ENCODE results near the gene ABCC6. TPM values are rescaled to one million over a fixed set of nuclear protein-coding genes. Genes with fewer than 3 reads are reported as not detected.
A peak's percentile ranks its signal among the peaks of the same experiment; 100 is the strongest.

The ABCC6 gene
- total RNA-seq, 1 experiment from 2014 or later = not detected

DNA sequence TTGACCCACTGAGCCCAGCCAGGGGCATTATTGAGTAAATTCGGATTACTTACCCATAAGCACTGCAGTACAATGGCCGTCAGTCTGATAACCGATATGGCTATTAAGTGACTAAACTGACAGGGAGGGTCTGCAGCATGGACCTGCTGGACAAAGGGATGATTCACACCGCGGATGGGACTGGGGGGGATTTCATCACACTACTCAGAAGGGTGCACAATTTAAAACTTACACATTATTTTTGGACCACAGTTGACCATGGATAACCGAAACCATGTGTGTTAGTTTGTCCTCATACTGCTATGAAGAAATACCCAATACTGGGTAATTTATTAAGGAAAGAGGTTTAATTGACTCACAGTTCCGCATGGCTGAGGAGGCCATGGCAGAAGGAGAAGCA lies 106.5 kb downstream of the ABCC6 start:
- Histone ChIP-seq H3K36me3 (ENCODE audit: insufficient read depth, low read length) (peaks cover 68% of the 10 kb centered on the region), H3K27ac (ENCODE audit: low read length) (no peak overlapping the region)
- DNase-seq = no peak

DNA sequence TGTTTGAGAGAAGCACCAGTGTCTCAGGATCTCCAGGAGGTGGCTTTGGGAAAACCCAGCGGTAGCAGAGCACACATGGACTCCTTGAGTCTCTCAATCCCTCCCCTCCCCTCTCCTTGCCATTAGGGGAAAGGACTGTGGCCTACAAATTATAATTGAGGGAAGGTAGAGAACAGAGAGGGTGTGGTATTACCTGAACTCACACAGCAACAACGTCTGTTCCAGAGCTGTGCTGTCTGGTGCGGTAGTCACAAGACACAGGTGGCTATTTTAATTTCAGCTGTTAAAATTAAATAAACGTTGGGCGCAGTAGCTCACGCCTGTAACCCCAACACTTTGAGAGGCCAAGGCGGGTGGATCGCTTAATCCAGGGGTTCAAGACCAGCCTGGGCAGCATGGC lies 110.2 kb downstream of the ABCC6 start:
- no peaks in the 10 kb centered on the region for H3K9me2 ChIP-seq (replicated peaks; ENCODE audit: insufficient read depth, low read length)
- no peak overlapping the region for H3K4me2 ChIP-seq (ENCODE audit: low read depth, low read length, poor library complexity, severe bottlenecking)
- no peak overlapping the region for H2AFZ ChIP-seq (ENCODE audit: low read length)
- H3K79me2 ChIP-seq (ENCODE audit: low read length) = 0 out of 2 replicates have a peak, but pooled peaks cover 2% of the 10 kb centered on the region
- no peaks in the 10 kb centered on the region for H4K20me1 ChIP-seq (ENCODE audit: insufficient read depth, low read depth, low read length)
- H3K27ac ChIP-seq (ENCODE audit: low read length) = no peak overlapping the region
- DNase-seq = no peak
- no peak overlapping the region for H3K4me3 ChIP-seq (ENCODE audit: low read length)
- H3K9ac ChIP-seq (ENCODE audit: low read length) = no peak overlapping the region
- H3K27me3 ChIP-seq (ENCODE audit: low read length) = no peaks in the 10 kb centered on the region
- no peaks in the 10 kb centered on the region for H3K4me1 ChIP-seq (ENCODE audit: low read length)
- peaks cover 81% of the 10 kb centered on the region for H3K36me3 ChIP-seq (ENCODE audit: insufficient read depth, low read length)
- peaks cover 6% of the 10 kb centered on the region; the same call in 1 of the 2 replicates for H3K9me3 ChIP-seq (ENCODE audit: low read length)

More for the DNA sequence above, 106.5 kb downstream of the ABCC6 start:
- Histone ChIP-seq H3K4me2 (ENCODE audit: low read depth, low read length, poor library complexity, severe bottlenecking) (no peak overlapping the region), H3K4me3 (ENCODE audit: low read length) (no peak overlapping the region), H3K4me1 (ENCODE audit: low read length) (no peaks in the 10 kb centered on the region), H3K9me3 (ENCODE audit: low read length) (peaks cover 10% of the 10 kb centered on the region; the same call in 1 of the 2 replicates), H4K20me1 (ENCODE audit: insufficient read depth, low read depth, low read length) (no peaks in the 10 kb centered on the region), H3K79me2 (ENCODE audit: low read length) (0 out of 2 replicates have a peak, but pooled peaks cover 3% of the 10 kb centered on the region), H3K27me3 (ENCODE audit: low read length) (no peaks in the 10 kb centered on the region), H2AFZ (ENCODE audit: low read length) (no peak overlapping the region), H3K9ac (ENCODE audit: low read length) (no peak overlapping the region), H3K9me2 (replicated peaks; ENCODE audit: insufficient read depth, low read length) (no peaks in the 10 kb centered on the region)

DNA sequence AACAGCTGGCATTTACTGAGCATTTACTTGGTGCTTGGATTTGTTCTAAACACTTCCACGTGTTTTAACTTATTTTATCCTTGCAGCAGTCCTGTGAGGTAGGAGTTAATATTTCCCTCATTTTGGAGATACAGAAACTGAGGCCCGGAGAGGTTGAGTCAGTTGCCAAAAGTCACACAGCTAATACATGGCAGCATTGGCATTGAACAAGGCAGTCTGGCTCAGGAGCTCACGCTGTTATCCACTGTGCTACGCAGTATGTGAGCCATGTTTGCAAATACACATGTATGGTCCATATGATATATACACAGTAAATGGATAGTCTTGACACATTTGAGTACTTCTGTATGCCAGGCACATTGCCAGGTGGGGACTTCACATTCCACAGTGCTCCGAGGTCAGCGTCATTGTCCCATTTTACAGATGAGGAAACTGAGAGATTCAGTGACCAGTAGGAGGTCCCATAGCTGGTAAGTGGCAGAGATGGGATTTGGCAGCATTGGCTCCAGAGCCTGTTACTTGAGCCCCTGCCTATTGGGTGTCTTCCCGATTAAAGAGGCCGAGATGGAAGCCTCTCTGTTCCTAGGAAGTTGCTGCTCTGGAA lies 110.7 kb downstream of the ABCC6 start:
- no peak overlapping the region for H2AFZ ChIP-seq (ENCODE audit: low read length)
- no peaks in the 10 kb centered on the region for H3K4me1 ChIP-seq (ENCODE audit: low read length)
- H3K4me3 ChIP-seq (ENCODE audit: low read length) = no peak overlapping the region
- no peaks in the 10 kb centered on the region for H3K27me3 ChIP-seq (ENCODE audit: low read length)
- no peaks in the 10 kb centered on the region for H3K9me2 ChIP-seq (replicated peaks; ENCODE audit: insufficient read depth, low read length)
- peaks cover 76% of the 10 kb centered on the region for H3K36me3 ChIP-seq (ENCODE audit: insufficient read depth, low read length)
- no peak overlapping the region for H3K9ac ChIP-seq (ENCODE audit: low read length)
- H3K9me3 ChIP-seq (ENCODE audit: low read length) = peaks cover 4% of the 10 kb centered on the region; the same call in 1 of the 2 replicates
- no peak overlapping the region for H3K4me2 ChIP-seq (ENCODE audit: low read depth, low read length, poor library complexity, severe bottlenecking)
- no peak overlapping the region for H3K27ac ChIP-seq (ENCODE audit: low read length)
- H3K79me2 ChIP-seq (ENCODE audit: low read length) = no peaks in the 10 kb centered on the region
- DNase-seq = no peak
- H4K20me1 ChIP-seq (ENCODE audit: insufficient read depth, low read depth, low read length) = no peaks in the 10 kb centered on the region

DNA sequence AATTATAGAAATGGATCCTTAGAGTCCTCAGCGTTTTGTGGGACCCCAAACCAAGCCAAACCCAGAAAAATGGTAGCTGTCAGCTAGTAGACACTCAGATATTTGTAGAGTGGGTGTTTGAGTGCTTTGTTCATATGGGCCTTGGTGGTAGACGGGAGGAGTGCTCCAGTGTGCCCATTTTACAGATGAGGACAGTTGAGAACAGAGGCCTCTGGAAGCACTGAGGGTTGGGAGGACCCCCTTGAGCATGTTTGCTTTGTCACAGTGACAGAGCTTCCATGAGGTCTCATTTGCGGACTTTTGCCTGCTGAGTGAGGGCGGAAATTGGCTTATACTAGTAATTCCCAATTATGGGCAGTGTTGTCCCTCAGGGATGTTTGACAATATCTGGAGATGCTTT lies 111.7 kb downstream of the ABCC6 start:
- no peak overlapping the region for H3K4me2 ChIP-seq (ENCODE audit: low read depth, low read length, poor library complexity, severe bottlenecking)
- no peak for DNase-seq
- no peaks in the 10 kb centered on the region for H3K9me2 ChIP-seq (replicated peaks; ENCODE audit: insufficient read depth, low read length)
- H3K36me3 ChIP-seq (ENCODE audit: insufficient read depth, low read length) = peaks cover 67% of the 10 kb centered on the region
- no peak overlapping the region for H2AFZ ChIP-seq (ENCODE audit: low read length)
- no peak overlapping the region for H3K9ac ChIP-seq (ENCODE audit: low read length)
- no peaks in the 10 kb centered on the region for H3K79me2 ChIP-seq (ENCODE audit: low read length)
- no peak overlapping the region for H3K27ac ChIP-seq (ENCODE audit: low read length)
- H3K4me3 ChIP-seq (ENCODE audit: low read length) = no peak overlapping the region
- peaks cover 5% of the 10 kb centered on the region for H3K4me1 ChIP-seq (ENCODE audit: low read length)
- H3K9me3 ChIP-seq (ENCODE audit: low read length) = no peaks in the 10 kb centered on the region; the same call in 1 of the 2 replicates
- H3K27me3 ChIP-seq (ENCODE audit: low read length) = no peaks in the 10 kb centered on the region
- H4K20me1 ChIP-seq (ENCODE audit: insufficient read depth, low read depth, low read length) = no peaks in the 10 kb centered on the region

DNA sequence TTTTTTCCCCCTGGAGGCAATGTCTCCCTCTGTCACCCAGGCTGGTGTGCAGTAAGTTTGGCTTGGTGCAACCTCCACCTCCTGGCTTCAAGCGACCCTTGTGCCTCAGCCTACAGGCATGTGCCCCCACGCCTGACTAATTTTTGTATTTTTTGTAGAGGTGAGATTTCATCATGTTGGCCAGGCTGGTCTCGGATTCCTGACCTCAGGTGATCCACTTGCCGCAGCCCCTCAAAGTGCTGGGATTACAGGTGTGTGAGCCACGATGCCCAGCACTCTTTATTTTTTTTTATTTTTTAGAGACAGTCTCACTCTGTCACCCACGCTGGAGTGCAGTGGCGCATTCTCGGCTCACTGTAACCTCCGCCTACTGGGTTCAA lies 113.2 kb downstream of the ABCC6 start:
- Histone ChIP-seq H3K9me3 (ENCODE audit: low read length) (no peaks in the 10 kb centered on the region), H3K9ac (ENCODE audit: low read length) (no peak overlapping the region), H4K20me1 (ENCODE audit: insufficient read depth, low read depth, low read length) (no peaks in the 10 kb centered on the region), H3K27ac (ENCODE audit: low read length) (no peak overlapping the region), H3K27me3 (ENCODE audit: low read length) (no peaks in the 10 kb centered on the region), H3K4me1 (ENCODE audit: low read length) (peaks cover 20% of the 10 kb centered on the region), H3K36me3 (ENCODE audit: insufficient read depth, low read length) (peaks cover 54% of the 10 kb centered on the region), H3K4me3 (ENCODE audit: low read length) (no peak overlapping the region), H3K79me2 (ENCODE audit: low read length) (no peaks in the 10 kb centered on the region), H3K9me2 (replicated peaks; ENCODE audit: insufficient read depth, low read length) (no peaks in the 10 kb centered on the region), H2AFZ (ENCODE audit: low read length) (no peak overlapping the region), H3K4me2 (ENCODE audit: low read depth, low read length, poor library complexity, severe bottlenecking) (no peak overlapping the region)
- no peak for DNase-seq

DNA sequence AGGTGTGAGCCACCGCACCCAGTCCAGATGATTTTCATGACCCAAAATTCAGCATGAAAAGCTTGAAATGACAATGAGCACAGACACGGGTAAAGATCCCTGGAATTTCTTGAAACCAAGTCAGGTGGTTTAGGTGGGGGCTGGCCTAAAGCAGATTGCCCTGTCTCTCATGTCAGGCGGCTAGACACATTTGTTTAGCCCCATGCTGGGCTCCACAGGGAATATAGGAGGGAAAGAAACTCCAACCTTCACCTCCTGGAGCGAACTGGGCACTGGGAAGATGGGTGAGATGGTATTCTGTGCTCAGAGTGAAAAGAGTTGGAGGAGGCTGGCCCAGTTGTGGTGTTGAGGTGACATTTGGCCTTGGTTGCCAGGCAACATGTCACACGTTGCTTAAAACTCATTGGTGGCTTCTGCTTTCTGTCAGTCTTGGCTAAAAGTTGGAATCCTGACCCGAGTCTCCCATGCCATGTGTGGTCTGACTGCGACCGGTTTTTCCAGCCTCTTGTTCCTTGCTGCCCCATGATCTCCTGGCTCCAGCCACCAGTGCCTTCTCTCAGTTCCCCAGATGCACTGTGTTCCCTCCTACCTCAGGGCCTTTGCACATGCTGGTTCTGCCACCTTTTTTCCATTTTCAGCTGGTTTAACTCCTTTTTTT lies 113.7 kb downstream of the ABCC6 start:
- H3K27ac ChIP-seq (ENCODE audit: low read length) = no peak overlapping the region
- no peak overlapping the region for H3K9ac ChIP-seq (ENCODE audit: low read length)
- H3K36me3 ChIP-seq (ENCODE audit: insufficient read depth, low read length) = peaks cover 49% of the 10 kb centered on the region
- DNase-seq = no peak
- H3K4me1 ChIP-seq (ENCODE audit: low read length) = peaks cover 25% of the 10 kb centered on the region
- no peaks in the 10 kb centered on the region for H3K27me3 ChIP-seq (ENCODE audit: low read length)
- no peaks in the 10 kb centered on the region for H4K20me1 ChIP-seq (ENCODE audit: insufficient read depth, low read depth, low read length)
- no peaks in the 10 kb centered on the region for H3K79me2 ChIP-seq (ENCODE audit: low read length)
- no peaks in the 10 kb centered on the region for H3K9me2 ChIP-seq (replicated peaks; ENCODE audit: insufficient read depth, low read length)
- H3K4me2 ChIP-seq (ENCODE audit: low read depth, low read length, poor library complexity, severe bottlenecking) = no peak overlapping the region
- H2AFZ ChIP-seq (ENCODE audit: low read length) = no peak overlapping the region
- no peak overlapping the region for H3K4me3 ChIP-seq (ENCODE audit: low read length)
- no peaks in the 10 kb centered on the region for H3K9me3 ChIP-seq (ENCODE audit: low read length)

DNA sequence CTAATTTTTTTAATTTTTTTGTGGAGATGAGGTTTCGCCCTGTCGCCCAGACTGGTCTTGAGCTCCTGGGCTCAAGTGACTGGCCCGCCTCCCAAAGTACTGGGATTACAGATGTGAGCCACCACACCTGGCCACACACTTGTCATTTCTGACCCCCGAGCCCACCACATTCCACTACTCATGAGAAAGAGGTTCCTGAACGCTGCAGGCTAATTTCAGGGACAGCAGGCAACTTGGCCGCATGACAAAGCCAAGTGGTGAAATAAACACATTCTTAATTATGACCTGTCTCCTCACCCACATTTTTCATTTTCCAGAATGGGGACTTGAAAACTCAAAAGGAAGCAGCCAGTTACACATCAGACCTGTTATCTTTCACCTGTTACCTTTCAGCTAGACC lies 114.5 kb downstream of the ABCC6 start:
- Histone ChIP-seq H3K4me3 (ENCODE audit: low read length) (no peak overlapping the region), H3K27ac (ENCODE audit: low read length) (no peak overlapping the region; the same call in 1 of the 2 replicates), H4K20me1 (ENCODE audit: insufficient read depth, low read depth, low read length) (no peaks in the 10 kb centered on the region), H3K9me2 (replicated peaks; ENCODE audit: insufficient read depth, low read length) (no peaks in the 10 kb centered on the region), H3K79me2 (ENCODE audit: low read length) (no peaks in the 10 kb centered on the region), H3K27me3 (ENCODE audit: low read length) (no peaks in the 10 kb centered on the region), H3K36me3 (ENCODE audit: insufficient read depth, low read length) (peaks cover 46% of the 10 kb centered on the region), H3K9ac (ENCODE audit: low read length) (no peak overlapping the region), H3K9me3 (ENCODE audit: low read length) (no peaks in the 10 kb centered on the region), H3K4me2 (ENCODE audit: low read depth, low read length, poor library complexity, severe bottlenecking) (no peak overlapping the region), H2AFZ (ENCODE audit: low read length) (no peak overlapping the region), H3K4me1 (ENCODE audit: low read length) (peaks cover 29% of the 10 kb centered on the region)
- no peak for DNase-seq

DNA sequence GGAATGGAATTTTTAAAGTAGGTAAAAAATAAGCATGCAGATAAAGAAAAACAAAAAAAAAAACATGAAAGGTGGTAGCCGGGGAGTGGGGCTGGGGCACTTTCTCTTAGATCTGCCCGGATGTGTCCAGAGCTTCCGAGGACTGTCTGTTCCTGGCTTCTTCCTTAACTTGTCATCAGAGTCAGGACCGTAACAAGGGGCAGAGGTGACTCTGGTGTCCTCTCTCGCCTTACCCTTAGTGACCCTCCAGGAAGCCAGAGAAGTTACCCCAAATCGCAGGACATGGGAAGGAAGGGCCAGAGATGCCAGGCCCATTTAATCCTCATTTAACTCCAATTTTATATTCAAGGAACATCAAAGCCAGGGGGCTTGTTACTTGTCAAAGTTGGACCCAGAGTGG lies 115.5 kb downstream of the ABCC6 start:
- H3K36me3 ChIP-seq (ENCODE audit: insufficient read depth, low read length) = peaks cover 46% of the 10 kb centered on the region
- no peak overlapping the region for H3K4me3 ChIP-seq (ENCODE audit: low read length)
- no peak overlapping the region for H3K9ac ChIP-seq (ENCODE audit: low read length)
- no peak overlapping the region for H3K4me2 ChIP-seq (ENCODE audit: low read depth, low read length, poor library complexity, severe bottlenecking)
- no peaks in the 10 kb centered on the region for H3K27me3 ChIP-seq (ENCODE audit: low read length)
- no peaks in the 10 kb centered on the region for H3K9me3 ChIP-seq (ENCODE audit: low read length)
- no peak overlapping the region for H2AFZ ChIP-seq (ENCODE audit: low read length)
- peak overlapping the region; percentile 99; the same call in 1 of the 2 replicates for H3K27ac ChIP-seq (ENCODE audit: low read length)
- no peaks in the 10 kb centered on the region for H3K79me2 ChIP-seq (ENCODE audit: low read length)
- no peak for DNase-seq
- peaks cover 32% of the 10 kb centered on the region for H3K4me1 ChIP-seq (ENCODE audit: low read length)
- no peaks in the 10 kb centered on the region for H4K20me1 ChIP-seq (ENCODE audit: insufficient read depth, low read depth, low read length)
- no peaks in the 10 kb centered on the region for H3K9me2 ChIP-seq (replicated peaks; ENCODE audit: insufficient read depth, low read length)

All from Karpas-422 (cell line).